Stimulated activated CD4-positive, alpha-beta T cell treated with anti-CD3 and anti-CD28 coated beads, Interleukin-4, amount 100 ng/mL, for 24 hours (primary cell): ENCODE measurements around the gene RALGPS2.

Experiments used
- DNase-seq: peaks from one replicate; pipeline ENCODE4 v3.0.0-alpha.2; 2020

Gene RALGPS2

GRCh38 chr1:178927003-178927402 lies 202.0 kb downstream of the RALGPS2 start:
- no peak for DNase-seq

GRCh38 chr1:178928041-178928440 lies 203.0 kb downstream of the RALGPS2 start:
- no peak for DNase-seq

DNA sequence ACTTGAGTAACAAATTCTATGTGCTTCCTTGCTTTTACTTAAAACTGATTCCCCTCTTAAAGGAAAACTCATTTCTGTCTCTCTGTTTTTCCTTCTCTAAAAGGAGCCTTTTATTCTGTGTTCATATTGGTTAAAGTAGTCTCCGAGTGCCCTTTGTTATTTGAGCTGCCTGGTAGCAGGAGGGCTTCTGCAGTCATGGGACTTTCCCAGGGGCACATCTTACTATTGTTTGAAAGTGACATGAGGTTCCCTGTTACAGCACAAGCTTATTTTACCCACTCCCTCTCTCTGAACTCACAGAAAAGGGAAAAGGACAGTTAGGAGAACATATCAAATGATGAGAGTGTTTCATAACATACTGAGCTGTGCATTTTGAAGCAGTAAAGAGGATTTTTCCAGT lies 203.9 kb downstream of the RALGPS2 start:
- DNase-seq = no peak

DNA sequence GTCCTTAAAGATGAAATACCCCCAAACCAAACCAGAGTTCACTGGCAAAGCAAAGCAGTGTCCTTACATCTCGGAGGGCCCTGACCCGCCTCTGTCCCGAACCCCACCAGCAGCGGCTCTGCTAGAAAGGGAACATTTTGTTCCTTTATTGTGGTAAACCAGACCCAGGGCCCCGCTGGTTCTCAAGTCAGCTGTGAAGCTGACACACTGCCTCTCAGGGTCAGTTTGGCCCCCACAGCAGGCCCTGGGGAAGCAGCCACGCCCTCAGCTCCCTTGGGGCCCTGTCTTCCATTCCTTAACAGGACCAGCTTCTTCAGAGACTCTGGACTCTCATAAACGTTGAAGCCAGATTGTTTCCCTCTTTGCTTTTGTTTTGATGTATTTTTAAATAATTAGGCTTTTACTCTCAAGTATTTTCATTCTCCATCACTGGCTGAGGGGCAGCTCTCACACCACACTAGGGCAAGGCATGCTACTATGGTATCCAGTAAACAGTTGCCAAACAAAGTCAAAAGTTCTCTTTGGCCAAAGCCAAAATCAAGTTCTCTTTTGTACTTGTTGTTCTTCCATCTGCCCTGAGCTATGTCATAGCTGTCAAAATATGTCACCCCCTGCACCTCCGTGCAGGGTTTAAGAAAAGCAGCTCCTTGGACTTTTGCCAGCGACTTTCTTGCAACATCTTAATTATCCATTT lies 207.0 kb downstream of the RALGPS2 start:
- no peak for DNase-seq

- no peak for DNase-seq
Measured at GRCh38 chr1:178932552-178932906, 207.5 kb downstream of the RALGPS2 start.

- DNase-seq = no peak
Measured at GRCh38 chr1:178933105-178933561, 208.1 kb downstream of the RALGPS2 start.

DNA sequence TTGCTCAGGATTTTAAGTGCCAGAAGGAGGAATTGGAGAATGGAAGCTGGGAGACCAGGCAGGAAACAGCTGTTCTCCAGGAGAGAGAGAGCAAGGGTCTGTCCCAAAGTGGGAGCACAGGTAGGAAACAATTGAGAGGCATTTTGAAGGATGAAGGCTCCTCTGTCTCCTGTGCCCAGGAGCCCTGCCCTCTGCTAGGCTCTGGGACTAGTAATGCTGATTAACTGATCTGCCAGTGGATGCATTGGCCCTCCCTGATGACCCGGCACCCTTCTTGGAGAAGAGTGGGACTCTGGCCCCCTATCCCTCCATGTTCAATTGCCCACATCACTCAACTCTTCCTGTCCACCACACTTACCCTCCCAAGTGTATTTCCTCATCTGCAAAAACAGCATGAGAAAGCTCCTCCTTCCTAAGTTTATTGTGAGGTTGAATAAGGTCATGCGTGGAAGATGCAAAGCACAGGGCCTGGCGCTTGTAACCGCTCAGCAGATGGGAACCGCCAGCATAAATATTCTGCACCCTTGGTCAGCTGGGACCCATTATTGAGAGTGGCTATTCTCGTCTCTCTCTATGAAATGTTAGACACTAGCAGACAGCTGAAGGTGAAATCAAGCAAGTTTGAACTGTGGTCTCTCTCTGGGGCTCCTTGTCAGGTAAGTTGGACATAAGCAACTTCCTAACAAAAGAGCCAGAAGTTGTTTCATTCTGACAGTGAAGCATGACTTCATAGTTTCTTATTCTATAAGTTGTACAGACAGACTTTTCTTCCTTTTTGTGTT lies 208.9 kb downstream of the RALGPS2 start:
- DNase-seq = no peak

- DNase-seq = no peak
Measured at GRCh38 chr1:178934546-178934945, 209.5 kb downstream of the RALGPS2 start.

- no peak for DNase-seq
Measured at GRCh38 chr1:178935610-178936009, 210.6 kb downstream of the RALGPS2 start.

- DNase-seq = no peak
Measured at GRCh38 chr1:178937695-178938094, 212.7 kb downstream of the RALGPS2 start.

DNA sequence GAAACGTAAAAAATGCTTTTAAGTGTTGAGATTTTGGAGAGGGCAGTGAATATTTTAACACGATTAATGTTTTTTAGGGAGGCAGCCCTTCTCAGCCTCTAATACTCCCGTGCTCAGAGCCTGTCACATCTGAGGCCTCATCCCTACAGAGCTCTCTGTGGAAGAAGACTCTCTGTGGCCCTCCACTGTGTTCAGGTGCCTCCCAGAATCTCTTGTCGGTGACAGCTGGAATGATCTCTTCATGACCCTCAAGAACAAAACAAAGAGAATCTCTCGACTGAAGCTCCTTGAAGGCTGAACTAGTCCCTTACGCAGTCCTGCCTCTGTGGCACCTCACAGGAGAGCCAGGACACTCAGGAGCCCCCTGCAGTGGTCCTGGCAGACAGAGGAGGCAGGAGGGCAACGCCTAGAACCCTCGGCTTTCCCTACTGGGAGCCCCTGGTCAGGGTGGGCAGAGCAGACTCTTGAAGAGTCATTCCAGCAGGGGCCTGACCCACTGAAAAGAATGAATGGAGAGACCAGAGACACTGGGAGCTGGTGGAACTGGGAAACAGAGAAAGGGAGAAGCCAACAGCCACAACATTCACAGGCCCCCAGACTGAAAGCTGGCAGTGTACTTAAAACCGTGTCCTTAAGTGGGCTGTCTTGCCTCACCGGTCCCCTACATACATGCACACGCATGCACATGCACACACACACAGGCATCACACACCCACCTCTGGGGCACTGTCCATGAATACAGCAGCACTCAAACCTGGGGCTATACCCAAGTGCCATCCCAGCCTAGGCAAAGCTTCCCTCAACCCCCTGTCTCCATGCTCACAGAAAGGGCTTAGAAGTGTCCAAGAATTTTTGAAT lies 213.3 kb downstream of the RALGPS2 start:
- no peak for DNase-seq

- DNase-seq = no peak
Measured at GRCh38 chr1:178938959-178939317, 213.9 kb downstream of the RALGPS2 start.

DNA sequence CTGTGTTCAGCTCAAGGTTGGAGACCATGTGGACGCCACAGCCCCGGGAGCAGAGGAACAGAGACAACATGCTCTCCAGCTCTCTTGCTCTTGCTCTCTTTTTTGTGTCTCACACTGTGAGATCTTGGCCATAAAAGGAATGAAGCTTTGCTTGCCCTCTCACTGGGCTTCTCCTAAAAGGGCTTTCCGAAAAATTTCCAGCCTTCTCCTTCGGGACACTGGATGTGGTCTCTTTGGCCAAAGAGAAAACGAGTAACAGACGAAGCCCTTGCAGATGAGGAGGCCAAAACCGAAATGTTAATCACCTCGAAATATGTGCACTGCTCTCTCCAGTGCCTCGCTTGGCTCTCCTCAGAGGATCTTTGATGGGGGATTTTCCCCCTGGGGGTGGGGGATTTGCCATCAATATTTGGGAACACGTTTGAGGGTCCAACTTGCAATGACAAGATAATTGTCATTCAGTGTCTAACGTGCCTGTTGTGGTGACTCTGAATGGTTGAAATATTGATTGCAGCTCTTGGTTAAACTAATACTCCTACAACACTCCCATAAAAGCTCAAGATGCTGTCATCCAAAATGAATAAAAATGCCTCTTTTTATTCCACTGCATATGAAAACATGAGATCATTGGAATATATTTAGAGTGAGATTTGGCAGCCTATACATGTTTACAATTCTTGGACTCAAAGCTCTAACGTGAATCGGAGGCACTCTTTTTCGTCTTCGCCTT lies 214.5 kb downstream of the RALGPS2 start:
- DNase-seq = no peak

DNA sequence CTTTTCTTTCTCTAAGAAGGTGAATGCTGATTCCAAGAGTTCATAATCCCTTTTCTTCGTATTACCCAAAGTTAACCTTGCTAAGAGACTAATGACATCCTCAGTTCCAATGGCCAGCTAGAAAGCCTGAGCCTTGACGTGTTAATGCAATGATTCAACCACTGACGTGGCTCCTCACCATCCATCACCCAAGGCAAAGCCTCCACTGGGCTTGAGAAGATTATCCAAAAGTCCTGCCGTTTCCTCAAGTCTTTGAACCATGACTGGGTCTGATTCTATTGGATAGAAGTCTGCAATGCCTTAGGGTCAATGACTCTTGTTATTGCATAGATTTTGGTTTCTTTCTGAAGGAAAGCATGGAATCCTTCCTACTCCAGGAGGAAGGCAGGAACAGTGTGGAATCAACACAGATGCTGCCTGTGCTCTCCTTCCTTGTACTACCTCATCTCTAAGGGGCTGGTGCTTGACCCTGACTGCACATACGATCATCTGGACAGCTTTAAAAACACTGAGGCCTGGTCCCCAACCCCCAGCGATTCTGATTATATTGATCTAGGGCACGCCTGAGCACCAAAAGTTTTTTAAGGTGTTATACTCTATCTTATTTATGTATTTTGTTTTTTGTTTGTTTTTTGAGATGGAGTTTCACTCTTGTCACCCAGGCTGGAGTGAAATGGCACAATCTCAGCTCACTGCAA lies 215.2 kb downstream of the RALGPS2 start:
- DNase-seq = no peak

- DNase-seq = no peak
Measured at GRCh38 chr1:178941261-178941689, 216.2 kb downstream of the RALGPS2 start.

GRCh38 chr1:178941849-178942248 lies 216.8 kb downstream of the RALGPS2 start:
- no peak for DNase-seq

GRCh38 chr1:178942285-178943198 lies 217.5 kb downstream of the RALGPS2 start:
- no peak for DNase-seq

DNA sequence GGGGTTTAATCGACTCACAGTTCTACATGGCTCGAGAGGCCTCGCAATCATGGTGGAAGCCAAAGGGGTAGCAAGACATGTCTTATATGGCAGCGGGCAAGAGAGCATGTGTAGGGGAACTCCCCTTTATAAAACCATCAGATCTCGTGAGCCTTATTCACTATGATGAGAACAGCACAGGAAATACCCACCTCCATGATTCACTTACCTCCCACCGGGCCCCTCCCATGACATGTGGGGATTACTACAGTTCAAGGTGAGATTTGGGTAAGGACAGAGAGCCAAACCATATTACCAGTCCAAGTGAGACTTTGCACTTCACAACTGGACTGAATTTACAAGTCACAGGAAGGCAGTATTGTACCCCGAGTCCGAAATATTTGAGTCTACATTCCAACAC lies 219.7 kb downstream of the RALGPS2 start:
- no peak for DNase-seq

DNA sequence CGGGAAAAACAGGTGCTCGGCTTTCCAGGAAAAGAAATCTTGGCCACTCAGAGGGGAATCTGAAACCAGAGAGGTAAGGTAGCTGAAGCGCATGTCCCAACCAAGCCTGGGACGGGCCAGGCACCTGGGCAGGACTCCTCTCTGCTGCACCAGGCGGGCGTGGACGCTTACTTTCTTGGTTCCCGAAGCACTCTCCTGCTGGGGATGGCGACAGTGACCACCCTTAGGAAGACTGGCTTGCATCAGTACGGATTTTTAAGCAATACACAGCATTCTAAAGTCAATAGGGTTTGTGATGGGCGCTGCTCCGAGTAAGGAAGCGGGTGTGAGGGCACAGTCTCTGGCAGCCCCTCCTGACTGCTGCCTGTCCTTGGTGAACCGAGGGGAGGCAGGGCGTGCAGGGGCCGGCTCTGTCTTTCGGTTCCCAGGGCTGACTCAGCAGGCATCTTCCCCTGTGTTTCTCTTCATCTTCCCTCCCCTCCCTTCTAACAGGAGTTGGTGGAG lies 220.8 kb downstream of the RALGPS2 start:
- no peak for DNase-seq

GRCh38 chr1:178946416-178946815 lies 221.4 kb downstream of the RALGPS2 start:
- no peak for DNase-seq
